ENCODE results near the gene PDCD6IP. TPM values are rescaled to one million over a fixed set of nuclear protein-coding genes. Genes with fewer than 3 reads are reported as not detected.

Gene PDCD6IP
- total and polyA plus RNA-seq, 2 experiments from 2014 or later, result 45.1 to 185 TPM

GRCh38 chr3:33885496-33885895, 87.1 kb downstream of the PDCD6IP start:
- TF ChIP-seq EZH2phosphoT487 (IDR thresholded peaks at IDR 0.05; ENCODE audit: unreplicated experiment), result no peak
- TF ChIP-seq, protein P1, sequence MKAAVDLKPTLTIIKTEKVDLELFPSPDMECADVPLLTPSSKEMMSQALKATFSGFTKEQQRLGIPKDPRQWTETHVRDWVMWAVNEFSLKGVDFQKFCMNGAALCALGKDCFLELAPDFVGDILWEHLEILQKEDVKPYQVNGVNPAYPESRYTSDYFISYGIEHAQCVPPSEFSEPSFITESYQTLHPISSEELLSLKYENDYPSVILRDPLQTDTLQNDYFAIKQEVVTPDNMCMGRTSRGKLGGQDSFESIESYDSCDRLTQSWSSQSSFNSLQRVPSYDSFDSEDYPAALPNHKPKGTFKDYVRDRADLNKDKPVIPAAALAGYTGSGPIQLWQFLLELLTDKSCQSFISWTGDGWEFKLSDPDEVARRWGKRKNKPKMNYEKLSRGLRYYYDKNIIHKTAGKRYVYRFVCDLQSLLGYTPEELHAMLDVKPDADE (IDR thresholded peaks at IDR 0.05), result no peak
- no peak for TF ChIP-seq JUNB (IDR thresholded peaks at IDR 0.05; ENCODE audit: unreplicated experiment)
- no peak for TF ChIP-seq CREB1 (CRISPR knock-in tag; IDR thresholded peaks at IDR 0.05; ENCODE audit: low read depth)
- no peak for TF ChIP-seq ZNF331 (CRISPR knock-in tag; IDR thresholded peaks at IDR 0.05; ENCODE audit: low read depth)
- TF ChIP-seq CTCF (conservative IDR thresholded peaks at IDR 0.05; ENCODE audit: low read depth in 2 of 2), result no peak
- TF ChIP-seq, protein P2, sequence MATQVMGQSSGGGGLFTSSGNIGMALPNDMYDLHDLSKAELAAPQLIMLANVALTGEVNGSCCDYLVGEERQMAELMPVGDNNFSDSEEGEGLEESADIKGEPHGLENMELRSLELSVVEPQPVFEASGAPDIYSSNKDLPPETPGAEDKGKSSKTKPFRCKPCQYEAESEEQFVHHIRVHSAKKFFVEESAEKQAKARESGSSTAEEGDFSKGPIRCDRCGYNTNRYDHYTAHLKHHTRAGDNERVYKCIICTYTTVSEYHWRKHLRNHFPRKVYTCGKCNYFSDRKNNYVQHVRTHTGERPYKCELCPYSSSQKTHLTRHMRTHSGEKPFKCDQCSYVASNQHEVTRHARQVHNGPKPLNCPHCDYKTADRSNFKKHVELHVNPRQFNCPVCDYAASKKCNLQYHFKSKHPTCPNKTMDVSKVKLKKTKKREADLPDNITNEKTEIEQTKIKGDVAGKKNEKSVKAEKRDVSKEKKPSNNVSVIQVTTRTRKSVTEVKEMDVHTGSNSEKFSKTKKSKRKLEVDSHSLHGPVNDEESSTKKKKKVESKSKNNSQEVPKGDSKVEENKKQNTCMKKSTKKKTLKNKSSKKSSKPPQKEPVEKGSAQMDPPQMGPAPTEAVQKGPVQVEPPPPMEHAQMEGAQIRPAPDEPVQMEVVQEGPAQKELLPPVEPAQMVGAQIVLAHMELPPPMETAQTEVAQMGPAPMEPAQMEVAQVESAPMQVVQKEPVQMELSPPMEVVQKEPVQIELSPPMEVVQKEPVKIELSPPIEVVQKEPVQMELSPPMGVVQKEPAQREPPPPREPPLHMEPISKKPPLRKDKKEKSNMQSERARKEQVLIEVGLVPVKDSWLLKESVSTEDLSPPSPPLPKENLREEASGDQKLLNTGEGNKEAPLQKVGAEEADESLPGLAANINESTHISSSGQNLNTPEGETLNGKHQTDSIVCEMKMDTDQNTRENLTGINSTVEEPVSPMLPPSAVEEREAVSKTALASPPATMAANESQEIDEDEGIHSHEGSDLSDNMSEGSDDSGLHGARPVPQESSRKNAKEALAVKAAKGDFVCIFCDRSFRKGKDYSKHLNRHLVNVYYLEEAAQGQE (IDR thresholded peaks at IDR 0.05; ENCODE audit: unreplicated experiment), result no peak
- TF ChIP-seq ZNF114 (CRISPR knock-in tag; IDR thresholded peaks at IDR 0.05), result no peak
- TF ChIP-seq EZH2 (IDR thresholded peaks at IDR 0.05; ENCODE audit: low read depth, unreplicated experiment), result no peak
- no peak for TF ChIP-seq ZNF462 (CRISPR knock-in tag; IDR thresholded peaks at IDR 0.05)
- no peak for TF ChIP-seq STAT1 (IDR thresholded peaks at IDR 0.05; ENCODE audit: unreplicated experiment)
- TF ChIP-seq POLR2AphosphoS5 (IDR thresholded peaks at IDR 0.05; ENCODE audit: low read depth), result no peak
- no peak for TF ChIP-seq NANOG (IDR thresholded peaks at IDR 0.05; ENCODE audit: borderline replicate concordance)
- Histone ChIP-seq H4K20me1 (replicated peaks; ENCODE audit: insufficient read depth) (no peaks in the 10 kb centered on the region), H3K79me2 (replicated peaks; ENCODE audit: insufficient read depth) (no peaks in the 10 kb centered on the region), H3K27ac (ENCODE audit: low read depth) (no peak overlapping the region), H3K4me2 (no peak overlapping the region), H3K9me2 (ENCODE audit: insufficient read depth) (peaks cover 14% of the 10 kb centered on the region), H3K36me3 (ENCODE audit: insufficient read depth) (no peaks in the 10 kb centered on the region), H3K4me1 (ENCODE audit: insufficient read depth) (0 out of 2 replicates have a peak, but pooled peaks cover 4% of the 10 kb centered on the region), H3K27me3 (ENCODE audit: insufficient read depth) (no peaks in the 10 kb centered on the region), H3K4me3 (no peak overlapping the region), H2AFZ (no peak overlapping the region), H3F3A (replicated peaks; ENCODE audit: low read depth) (no peaks in the 10 kb centered on the region)
- no peak overlapping the region for H3K27ac Mint-ChIP-seq
- H3K36me3 Mint-ChIP-seq (ENCODE audit: low read depth), result no peaks in the 10 kb centered on the region
- no peak overlapping the region for H3K4me3 Mint-ChIP-seq
- H3K4me1 Mint-ChIP-seq, result peaks cover 12% of the 10 kb centered on the region
- H3K9me3 Mint-ChIP-seq, result no peaks in the 10 kb centered on the region; the same call in 2 of the 3 replicates
- ATAC-seq (no peak), DNase-seq (ENCODE audit: low spot score) (no peak)
- peaks cover 10% of the 10 kb centered on the region for H3K27me3 Mint-ChIP-seq (ENCODE audit: insufficient read depth, low read depth, poor library complexity)
